Epithelial cell of esophagus (primary cell): ENCODE measurements around the gene LHFPL2.

Source experiments
- DNase-seq: peaks from one replicate; pipeline ENCODE4 v3.0.0; 2010; ENCODE audit warnings: low read depth
- H3K4me3 ChIP-seq: 2 replicates; pipeline ENCODE4 v1.5.1; 2011; ENCODE audit warnings: mild to moderate bottlenecking, low read length, control low read depth
- TF ChIP-seq, protein P1 (sequence below): IDR thresholded peaks from 2 replicates; pipeline ENCODE4 v1.5.1; 2011; ENCODE audit warnings: low read depth, mild to moderate bottlenecking, low read length, control low read depth, inconsistent platforms; ENCODE audit not compliant: insufficient read depth; ENCODE audit errors: missing control alignments

LHFPL2 gene

DNA sequence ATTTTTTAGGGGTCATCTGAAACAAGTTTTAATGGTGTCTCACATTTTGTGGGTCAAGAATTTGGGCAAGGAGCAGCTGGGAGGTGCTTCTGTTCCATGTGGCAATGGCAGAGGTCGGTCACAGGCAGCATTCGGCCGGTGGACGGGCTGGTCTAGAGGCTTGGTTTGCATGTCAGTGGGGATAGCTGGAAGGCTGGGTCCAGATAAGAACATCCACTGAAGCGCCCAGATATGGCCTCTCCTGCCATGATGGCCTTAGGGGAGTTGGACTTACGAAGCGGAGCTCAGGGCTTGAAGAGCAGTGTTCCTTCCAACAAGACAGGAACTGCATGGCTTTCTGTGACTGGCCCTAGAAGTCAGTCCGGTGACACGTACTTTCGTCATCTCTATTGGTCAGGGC is 30.3 kb downstream of the LHFPL2 start:
- H3K4me3 ChIP-seq: no peak overlapping the region
- TF ChIP-seq, protein P1, sequence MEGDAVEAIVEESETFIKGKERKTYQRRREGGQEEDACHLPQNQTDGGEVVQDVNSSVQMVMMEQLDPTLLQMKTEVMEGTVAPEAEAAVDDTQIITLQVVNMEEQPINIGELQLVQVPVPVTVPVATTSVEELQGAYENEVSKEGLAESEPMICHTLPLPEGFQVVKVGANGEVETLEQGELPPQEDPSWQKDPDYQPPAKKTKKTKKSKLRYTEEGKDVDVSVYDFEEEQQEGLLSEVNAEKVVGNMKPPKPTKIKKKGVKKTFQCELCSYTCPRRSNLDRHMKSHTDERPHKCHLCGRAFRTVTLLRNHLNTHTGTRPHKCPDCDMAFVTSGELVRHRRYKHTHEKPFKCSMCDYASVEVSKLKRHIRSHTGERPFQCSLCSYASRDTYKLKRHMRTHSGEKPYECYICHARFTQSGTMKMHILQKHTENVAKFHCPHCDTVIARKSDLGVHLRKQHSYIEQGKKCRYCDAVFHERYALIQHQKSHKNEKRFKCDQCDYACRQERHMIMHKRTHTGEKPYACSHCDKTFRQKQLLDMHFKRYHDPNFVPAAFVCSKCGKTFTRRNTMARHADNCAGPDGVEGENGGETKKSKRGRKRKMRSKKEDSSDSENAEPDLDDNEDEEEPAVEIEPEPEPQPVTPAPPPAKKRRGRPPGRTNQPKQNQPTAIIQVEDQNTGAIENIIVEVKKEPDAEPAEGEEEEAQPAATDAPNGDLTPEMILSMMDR: no peak
- DNase-seq: no peak

DNA sequence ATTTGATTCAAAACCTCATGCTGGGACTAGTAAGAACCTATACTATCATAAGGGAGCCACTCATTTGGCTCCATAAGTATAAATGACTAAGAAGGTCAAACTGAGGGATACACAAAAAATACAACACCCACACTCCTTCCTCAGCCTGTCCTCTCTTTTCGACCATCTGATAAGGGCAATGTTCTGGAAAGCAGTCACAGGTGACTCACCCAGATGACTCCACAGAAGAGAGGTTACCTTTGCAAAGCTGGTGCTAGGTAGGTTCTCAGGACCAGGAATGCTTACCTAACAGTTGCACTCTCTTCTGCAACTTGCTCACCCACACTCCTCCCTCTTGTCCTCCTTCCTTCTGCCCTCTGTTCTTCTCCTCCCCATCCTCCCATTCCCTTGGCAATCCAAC is 32.9 kb downstream of the LHFPL2 start:
- H3K4me3 ChIP-seq: no peak overlapping the region
- peak; percentile 89 for DNase-seq
- TF ChIP-seq, protein P1: no peak

DNA sequence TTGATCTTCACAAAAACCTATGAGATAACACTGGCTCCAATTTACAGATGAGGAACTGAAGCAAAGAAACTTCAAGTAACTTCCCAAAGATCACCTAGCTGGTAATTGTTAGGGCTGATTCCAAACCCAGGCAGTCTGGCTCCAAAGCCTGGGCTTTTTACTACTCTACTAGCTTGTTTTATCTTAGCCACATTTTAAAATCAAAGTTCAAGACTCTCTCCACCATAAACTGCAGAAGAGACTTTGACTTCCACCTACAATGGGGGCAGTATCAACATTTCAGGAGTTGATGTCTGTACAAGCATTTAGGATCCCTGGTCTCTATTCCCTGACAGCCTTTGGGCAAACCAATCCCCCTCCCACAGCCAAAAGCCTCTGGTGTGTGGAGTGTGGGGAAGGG is 33.8 kb downstream of the LHFPL2 start:
- DNase-seq: no peak
- H3K4me3 ChIP-seq: no peak overlapping the region
- TF ChIP-seq, protein P1: no peak

DNA sequence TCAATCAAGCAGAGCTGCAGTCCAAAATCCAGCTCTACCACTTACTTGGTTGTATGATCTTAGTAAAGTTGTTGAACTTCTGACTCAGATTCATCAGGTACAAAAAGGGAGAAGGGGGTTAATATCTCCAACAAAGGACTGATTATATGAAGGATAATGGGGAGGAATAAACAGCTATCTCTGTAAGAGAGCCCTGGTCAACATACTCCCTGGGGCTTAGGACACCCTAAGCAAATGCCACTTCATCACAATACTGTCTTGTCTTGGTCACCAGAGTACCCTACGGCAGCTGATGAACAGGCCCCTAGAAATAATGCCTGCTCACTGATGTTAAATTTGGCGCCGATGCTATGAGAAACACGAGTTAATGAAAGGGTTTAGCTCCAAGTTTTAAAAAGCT is 34.8 kb downstream of the LHFPL2 start:
- no peak for DNase-seq
- TF ChIP-seq, protein P1: no peak

DNA sequence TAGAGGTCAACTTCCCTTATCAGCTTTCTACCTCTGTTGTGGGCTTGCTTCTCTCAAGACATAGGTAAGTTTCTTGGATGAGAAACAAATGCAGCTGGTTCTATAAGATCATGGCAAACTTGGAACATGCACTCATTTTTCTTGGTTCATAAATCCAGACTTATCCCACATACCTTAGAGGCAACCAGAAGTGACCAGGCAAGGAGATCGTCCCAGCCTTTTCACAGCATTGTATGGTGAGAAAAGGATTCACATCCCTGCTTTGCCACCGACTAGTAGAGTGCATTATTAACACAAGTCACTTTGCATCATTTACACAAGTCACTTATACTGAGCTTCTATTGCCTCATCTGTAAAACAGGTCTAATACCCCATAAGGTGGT is 35.4 kb downstream of the LHFPL2 start:
- no peak overlapping the region for H3K4me3 ChIP-seq
- no peak for DNase-seq
- TF ChIP-seq, protein P1: no peak

More for the DNA sequence above, 34.8 kb downstream of the LHFPL2 start:
- no peak overlapping the region for H3K4me3 ChIP-seq

DNA sequence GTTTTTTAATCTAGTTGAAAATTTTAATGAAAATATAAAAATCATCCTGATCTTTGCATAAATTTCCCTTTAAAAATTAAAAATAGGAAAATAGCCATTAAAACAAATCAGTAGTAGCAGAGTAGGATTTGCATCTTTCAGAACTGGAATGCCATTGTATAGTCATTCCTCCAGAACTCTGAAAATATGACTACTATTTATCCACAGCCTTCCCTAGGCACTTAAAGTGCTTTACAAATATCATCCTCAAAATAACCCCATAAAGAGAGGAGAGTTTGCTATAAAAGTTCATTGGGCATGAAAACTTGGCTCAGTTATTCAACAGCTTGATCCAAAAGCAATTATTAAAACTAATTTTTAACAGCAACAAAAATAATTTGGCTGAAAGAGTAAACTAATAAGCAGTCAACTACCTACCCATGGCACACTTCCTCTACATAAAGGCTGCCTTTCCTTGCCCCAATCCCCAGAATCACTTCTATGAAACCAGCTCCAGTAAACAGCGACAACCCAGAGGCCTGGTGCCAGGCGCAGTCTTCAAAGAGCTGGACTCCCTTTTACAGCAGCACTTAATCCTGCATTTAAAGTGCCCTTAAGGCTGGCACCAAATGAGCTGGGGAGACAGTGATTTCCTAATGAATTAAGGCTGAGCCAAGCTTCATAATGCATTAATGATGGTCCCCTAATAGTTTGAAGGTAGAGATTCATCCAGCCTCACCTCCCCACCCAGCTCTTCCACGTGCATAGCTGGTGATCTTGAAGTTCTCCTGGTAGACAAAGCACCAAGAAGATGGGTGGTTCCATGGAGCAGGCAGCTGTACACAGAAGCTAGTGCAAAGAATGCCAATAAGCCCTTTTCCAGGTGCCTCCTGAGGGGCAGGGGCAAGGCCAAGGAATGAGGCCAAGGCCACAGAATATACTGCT is 36.1 kb downstream of the LHFPL2 start:
- H3K4me3 ChIP-seq: no peak overlapping the region
- TF ChIP-seq, protein P1: no peak
- DNase-seq: no peak
